Panc1 (cell line): ENCODE results near the gene ANKRD33B. TPM values are rescaled to one million over a fixed set of nuclear protein-coding genes. Genes with fewer than 3 reads are reported as not detected.
A peak's percentile ranks its signal among the peaks of the same experiment; 100 is the strongest.

Source experiments
- ATAC-seq: fragments of 200-7000 bp; cut with Tn5 transposase; 2 replicates; pipeline ENCODE4 v1.9.1; 2020; ENCODE audit warnings: mild to moderate bottlenecking, moderate library complexity
- BruUV-seq: library from RNA; stranded (reverse); fragments of 400-500 nt; replicated peaks from 2 replicates; lab custom pipeline; 2021; lab: Mats Ljungman, UMichigan
- CTCF ChIA-PET: fragments of 300-600 bp; sonication (Branson Sonifier 250); formaldehyde crosslinking; loops from one replicate; lab custom pipeline; 2022; ENCODE audit warnings: antibody characterized with exemption; lab: Charles Lee
- POLR2A ChIA-PET: fragments of 300-600 bp; sonication (Branson Sonifier 250); formaldehyde crosslinking; loops from one replicate; lab custom pipeline; 2022; ENCODE audit warnings: antibody characterized with exemption; lab: Charles Lee
- DNase-seq: peaks from one replicate; pipeline ENCODE4 v3.0.0-alpha.2; 2010; ENCODE audit warnings: low read depth, low spot score
- H3K27ac ChIP-seq: 2 replicates; pipeline ENCODE4 v1.5.1; 2011; ENCODE audit warnings: mild to moderate bottlenecking, low read length, inconsistent platforms
- H3K27me3 ChIP-seq: fragments of 200-500 bp; sonication (Bioruptor generic); 2 replicates; pipeline ENCODE4 v1.6.0; 2014; ENCODE audit warnings: low read length, inconsistent platforms; ENCODE audit not compliant: control insufficient read depth, insufficient read depth
- H3K36me3 ChIP-seq: fragments of 200-500 bp; sonication (Bioruptor generic); 2 replicates; pipeline ENCODE4 v1.5.1; 2014; ENCODE audit warnings: inconsistent platforms, mild to moderate bottlenecking, low read length, moderate library complexity; ENCODE audit not compliant: control insufficient read depth, insufficient read depth
- H3K4me1 ChIP-seq: 2 replicates; pipeline ENCODE4 v1.5.1; 2011; ENCODE audit warnings: inconsistent platforms, mild to moderate bottlenecking, low read length, moderate library complexity; ENCODE audit not compliant: control insufficient read depth, insufficient read depth
- H3K4me3 ChIP-seq, 2 experiments: 2 replicates each; pipeline ENCODE4 v1.5.1; 2011 to 2012; ENCODE audit warnings: low read depth in 2 of 2, low read length in 2 of 2, mild to moderate bottlenecking in 2 of 2, inconsistent platforms in 1 of 2, moderate library complexity in 1 of 2
- H3K9me3 ChIP-seq: fragments of 200-500 bp; sonication (Bioruptor generic); 2 replicates; pipeline ENCODE4 v1.5.1; 2014; ENCODE audit warnings: low read depth, mild to moderate bottlenecking, inconsistent platforms, low read length, moderate library complexity; ENCODE audit not compliant: control insufficient read depth, insufficient read depth
- CTCF ChIP-seq: fragments of 450-650 bp; IDR thresholded peaks from 2 replicates; pipeline ENCODE4 v1.5.1; 2017; ENCODE audit warnings: mild to moderate bottlenecking
- POLR2AphosphoS5 ChIP-seq: IDR thresholded peaks from 2 replicates; pipeline ENCODE4 v1.6.1; 2012; ENCODE audit warnings: mild to moderate bottlenecking, low read depth, low read length, moderate library complexity
- REST ChIP-seq, 2 experiments: IDR thresholded peaks; 2 replicates each; pipeline ENCODE4 v1.6.1; 2011 to 2012; ENCODE audit warnings: low read depth in 2 of 2, control low read depth in 1 of 2, low read length in 1 of 2, mild to moderate bottlenecking in 1 of 2, moderate library complexity in 1 of 2; ENCODE audit not compliant: insufficient read depth in 1 of 2
- SIN3A ChIP-seq: IDR thresholded peaks from 2 replicates; pipeline ENCODE4 v1.6.1; 2012; ENCODE audit warnings: low read depth, mild to moderate bottlenecking, low read length, moderate library complexity, borderline replicate concordance; ENCODE audit not compliant: insufficient read depth
- TCF7L2 ChIP-seq: IDR thresholded peaks from 2 replicates; pipeline ENCODE4 v1.6.1; 2011; ENCODE audit warnings: mild to moderate bottlenecking, low read depth, low read length, inconsistent platforms
- in situ Hi-C: cut with HindIII; loops from 2 replicates; pipeline ENCODE4 v1.10.0; 2016; ENCODE audit warnings: low sequenced_read_pairs, low pct_unique_long_range_greater_than_20kb
- intact Hi-C: fragments of 100-400 bp; cut with micrococcal nuclease; formaldehyde crosslinking; loops from one replicate; pipeline ENCODE4 v1.10.0; 2022; ENCODE audit not compliant: unreplicated experiment
- total RNA-seq: library from RNA; stranded (reverse); gene quantifications from one replicate; pipeline ENCODE4 v1.2.1, GENCODE V29; 2021; ENCODE audit not compliant: unreplicated experiment

The ANKRD33B gene
- total RNA-seq, 1 experiment from 2014 or later = 19.1 TPM

- H3K36me3 ChIP-seq = no peaks in the 10 kb centered on the region
- H3K9me3 ChIP-seq = no peaks in the 10 kb centered on the region
- H3K4me3 ChIP-seq = no peak overlapping the region
- ATAC-seq (peak; percentile 63; the same call in 1 of the 2 replicates), DNase-seq (no peak)
- no peaks in the 10 kb centered on the region for H3K27me3 ChIP-seq
- CTCF ChIA-PET = interaction anchor here (0.5 kb wide), 1 partner anchor 20 kb away, joined by 4 read pairs; no protein-coding TSS in a partner anchor
- in situ Hi-C loops (no loop called here), intact Hi-C loops (no loop called here)
- no peak overlapping the region for H3K27ac ChIP-seq
- BruUV-seq = no TSS peak
- POLR2A ChIA-PET = no interaction called here
- TF ChIP-seq TCF7L2 (no peak), POLR2AphosphoS5 (no peak), REST (IDR thresholded peaks at IDR 0.05; ENCODE audit: insufficient read depth in 1 of 2, low read depth in 2 of 2, low read length in 1 of 2) (no peak), CTCF (no peak)
- H3K4me1 ChIP-seq = peaks cover 5% of the 10 kb centered on the region; the same call in 1 of the 2 replicates
Observed at GRCh38 chr5:10524376-10525123, 39.3 kb upstream of the ANKRD33B start.

- ATAC-seq = no peak
- ChIA-PET CTCF (no interaction called here), POLR2A (no interaction called here)
- no peaks in the 10 kb centered on the region for H3K9me3 ChIP-seq
- peaks cover 5% of the 10 kb centered on the region; the same call in 1 of the 2 replicates for H3K4me1 ChIP-seq
- no TSS peak for BruUV-seq
- TF ChIP-seq TCF7L2 = no peak
- TF ChIP-seq CTCF = no peak
- no peak for TF ChIP-seq POLR2AphosphoS5
- TF ChIP-seq SIN3A = no peak
- H3K4me3 ChIP-seq = no peak overlapping the region
- in situ Hi-C loops = no loop called here
- H3K27me3 ChIP-seq = no peaks in the 10 kb centered on the region
- intact Hi-C loops = no loop called here
- DNase-seq = no peak
- no peak overlapping the region for H3K27ac ChIP-seq
- no peaks in the 10 kb centered on the region for H3K36me3 ChIP-seq
Observed at GRCh38 chr5:10525124-10525495, 38.8 kb upstream of the ANKRD33B start.
